Measurements from ENCODE around the gene HOXC13. TPM values are rescaled to one million over a fixed set of nuclear protein-coding genes. Genes with fewer than 3 reads are reported as not detected.

The HOXC13 gene
- total RNA-seq, 2 donors from 2014 or later = not detected

DNA sequence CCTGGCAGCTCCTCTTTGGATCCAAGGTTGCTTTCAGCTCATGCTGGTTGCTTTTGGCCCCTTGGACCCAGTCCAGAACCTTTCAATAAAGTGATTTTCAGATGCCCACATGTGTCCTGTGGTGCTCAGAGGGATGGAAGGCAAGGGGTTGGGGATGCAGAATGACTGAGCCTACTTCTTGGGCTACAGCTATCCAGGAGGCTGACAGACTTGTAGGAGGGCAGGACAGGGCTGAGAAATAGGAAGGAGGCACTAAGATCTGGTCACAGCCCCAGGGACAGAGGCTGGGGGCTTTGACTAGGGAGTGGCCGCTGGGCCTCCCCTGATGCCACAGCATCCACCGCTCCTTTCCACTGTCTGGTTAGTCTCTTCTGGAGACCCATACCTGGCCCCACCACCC is 33.1 kb downstream of the HOXC13 start:
- Histone ChIP-seq H3K4me3 (no peak overlapping the region), H3K27me3 (peaks cover 3 to 88% of the 10 kb centered on the region in 2 donors), H3K27ac (no peak overlapping the region), H3K4me1 (peaks cover 24% of the 10 kb centered on the region), H3K9me3 (no peaks in the 10 kb centered on the region), H3K36me3 (replicated peaks in 1 of 2; ENCODE audit: insufficient read depth in 1 of 2, low read depth in 2 of 2) (no peaks in the 10 kb centered on the region)
- WGBS, 2 donors = 29 to 33% methylated on average over 1 to 2 of the region's 2 CpGs
- intact Hi-C loops (cut with DNase I) = no loop called here
- TF ChIP-seq POLR2A (IDR thresholded peaks at IDR 0.05) = no peak
- TF ChIP-seq, protein P1, sequence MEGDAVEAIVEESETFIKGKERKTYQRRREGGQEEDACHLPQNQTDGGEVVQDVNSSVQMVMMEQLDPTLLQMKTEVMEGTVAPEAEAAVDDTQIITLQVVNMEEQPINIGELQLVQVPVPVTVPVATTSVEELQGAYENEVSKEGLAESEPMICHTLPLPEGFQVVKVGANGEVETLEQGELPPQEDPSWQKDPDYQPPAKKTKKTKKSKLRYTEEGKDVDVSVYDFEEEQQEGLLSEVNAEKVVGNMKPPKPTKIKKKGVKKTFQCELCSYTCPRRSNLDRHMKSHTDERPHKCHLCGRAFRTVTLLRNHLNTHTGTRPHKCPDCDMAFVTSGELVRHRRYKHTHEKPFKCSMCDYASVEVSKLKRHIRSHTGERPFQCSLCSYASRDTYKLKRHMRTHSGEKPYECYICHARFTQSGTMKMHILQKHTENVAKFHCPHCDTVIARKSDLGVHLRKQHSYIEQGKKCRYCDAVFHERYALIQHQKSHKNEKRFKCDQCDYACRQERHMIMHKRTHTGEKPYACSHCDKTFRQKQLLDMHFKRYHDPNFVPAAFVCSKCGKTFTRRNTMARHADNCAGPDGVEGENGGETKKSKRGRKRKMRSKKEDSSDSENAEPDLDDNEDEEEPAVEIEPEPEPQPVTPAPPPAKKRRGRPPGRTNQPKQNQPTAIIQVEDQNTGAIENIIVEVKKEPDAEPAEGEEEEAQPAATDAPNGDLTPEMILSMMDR (IDR thresholded peaks at IDR 0.05) = no peak
- ATAC-seq = no peak
- DNase-seq = no peak

DNA sequence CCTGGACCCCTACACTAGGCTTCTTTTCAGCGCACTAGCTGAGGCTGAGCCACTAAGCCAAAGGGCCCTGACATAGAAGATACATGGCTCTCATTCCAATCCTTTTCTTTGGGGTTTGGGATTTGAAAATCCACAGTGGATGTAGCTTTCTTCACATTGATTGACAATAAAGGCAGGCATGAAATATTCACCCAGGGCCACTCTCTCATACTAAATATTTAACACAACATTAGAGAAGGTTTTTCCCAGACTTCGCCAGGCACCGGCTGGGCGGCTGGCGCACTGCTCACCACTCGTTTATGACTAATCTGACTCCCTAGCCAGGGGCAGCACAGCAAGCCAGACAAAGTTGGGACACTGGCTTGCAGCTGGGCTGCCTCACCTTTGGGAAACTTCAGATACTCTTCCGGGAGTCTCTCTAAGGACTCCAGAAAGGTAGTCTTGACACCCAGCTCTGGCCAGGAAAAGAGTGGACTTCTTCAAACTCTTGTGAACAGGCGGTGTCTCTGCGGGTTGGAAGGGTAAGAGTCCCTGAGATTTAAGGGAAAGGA is 33.6 kb downstream of the HOXC13 start:
- intact Hi-C loops (cut with DNase I) = no loop called here
- WGBS, 2 donors = 22 to 44% methylated on average over 9 of the region's 9 CpGs
- no peak overlapping the region for H3K4me3 ChIP-seq
- H3K4me1 ChIP-seq = peaks cover 22% of the 10 kb centered on the region
- ATAC-seq = no peak
- H3K9me3 ChIP-seq = no peaks in the 10 kb centered on the region
- no peaks in the 10 kb centered on the region for H3K36me3 ChIP-seq (replicated peaks in 1 of 2; ENCODE audit: insufficient read depth in 1 of 2, low read depth in 2 of 2)
- TF ChIP-seq, protein P1 (IDR thresholded peaks at IDR 0.05) = no peak
- no peak for TF ChIP-seq POLR2A (IDR thresholded peaks at IDR 0.05)
- H3K27ac ChIP-seq = no peak overlapping the region
- H3K27me3 ChIP-seq = peaks cover 3 to 86% of the 10 kb centered on the region in 2 donors
- no peak for DNase-seq

DNA sequence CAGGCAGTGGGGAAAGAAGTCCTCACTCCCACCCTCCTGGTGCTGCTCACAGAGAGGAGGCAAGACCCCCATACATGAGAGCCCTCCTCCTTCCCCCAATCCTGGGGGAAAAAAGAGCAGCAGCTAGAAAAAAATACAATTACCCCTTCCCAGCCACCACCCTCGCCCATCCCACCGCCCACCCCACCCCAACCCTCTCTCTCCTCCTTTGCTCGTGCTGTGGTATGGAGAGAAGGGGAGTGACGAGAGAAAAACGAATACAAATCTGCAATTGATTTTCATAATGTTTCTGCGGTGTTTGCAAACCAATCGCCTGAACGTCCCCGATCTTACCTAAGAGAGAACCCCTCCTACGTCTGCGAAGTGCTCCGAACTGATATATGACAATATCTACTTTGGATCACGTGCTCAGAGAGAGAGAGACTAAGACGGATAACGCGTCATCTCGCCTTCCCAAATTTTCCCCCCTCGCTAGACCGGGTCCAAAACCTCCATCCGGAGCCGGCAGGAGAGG is 34.1 kb downstream of the HOXC13 start, which contains the start of gene HOXC11:
Gene HOXC11 (plus strand): TSS at position 405 of the 514 bp plus-strand sequence. CDS start 116 bp downstream, outside the sequence.
- Histone ChIP-seq H3K27ac (no peak within 1 kb of the TSS), H3K27me3 (peaks cover 3 to 86% of the 10 kb centered on the region in 2 donors), H3K4me1 (peaks cover 22% of the 10 kb centered on the region), H3K4me3 (no peak within 1 kb of the TSS), H3K9me3 (no peaks in the 10 kb centered on the region), H3K36me3 (replicated peaks in 1 of 2; ENCODE audit: insufficient read depth in 1 of 2, low read depth in 2 of 2) (no peaks in the 10 kb centered on the region)
- ATAC-seq (no peak), DNase-seq (no peak)
- WGBS, 2 donors = 4 to 9% methylated on average over 14 to 21 of the region's 21 CpGs
- intact Hi-C loops (cut with DNase I) = no loop called here
- TF ChIP-seq, protein P1 (IDR thresholded peaks at IDR 0.05) = no peak
- TF ChIP-seq POLR2A (IDR thresholded peaks at IDR 0.05) = no peak

DNA sequence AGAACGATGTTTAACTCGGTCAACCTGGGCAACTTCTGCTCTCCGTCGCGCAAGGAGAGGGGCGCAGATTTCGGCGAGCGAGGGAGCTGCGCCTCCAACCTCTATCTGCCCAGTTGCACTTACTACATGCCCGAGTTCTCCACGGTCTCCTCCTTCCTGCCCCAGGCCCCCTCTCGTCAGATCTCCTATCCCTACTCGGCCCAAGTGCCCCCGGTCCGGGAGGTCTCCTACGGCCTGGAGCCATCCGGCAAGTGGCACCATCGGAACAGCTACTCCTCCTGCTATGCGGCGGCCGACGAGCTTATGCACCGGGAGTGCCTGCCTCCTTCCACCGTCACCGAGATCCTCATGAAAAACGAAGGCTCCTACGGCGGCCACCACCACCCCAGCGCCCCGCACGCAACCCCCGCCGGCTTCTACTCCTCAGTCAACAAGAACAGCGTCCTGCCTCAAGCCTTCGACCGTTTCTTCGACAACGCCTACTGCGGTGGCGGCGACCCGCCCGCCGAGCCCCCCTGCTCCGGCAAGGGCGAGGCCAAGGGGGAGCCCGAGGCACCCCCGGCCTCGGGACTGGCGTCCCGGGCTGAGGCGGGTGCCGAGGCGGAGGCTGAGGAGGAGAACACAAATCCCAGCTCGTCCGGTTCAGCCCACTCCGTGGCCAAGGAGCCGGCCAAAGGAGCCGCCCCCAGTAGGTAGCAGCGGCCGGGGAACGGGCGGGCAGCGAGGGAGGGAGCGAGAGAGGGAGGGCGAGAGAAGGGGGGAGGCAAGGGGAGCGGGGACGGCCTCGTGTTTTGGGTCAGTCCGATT is 34.8 kb downstream of the HOXC13 start:
- Histone ChIP-seq H3K4me1 (peaks cover 22% of the 10 kb centered on the region), H3K27ac (no peak overlapping the region), H3K27me3 (peaks cover 3 to 85% of the 10 kb centered on the region in 2 donors), H3K36me3 (replicated peaks in 1 of 2; ENCODE audit: insufficient read depth in 1 of 2, low read depth in 2 of 2) (no peaks in the 10 kb centered on the region), H3K4me3 (no peak overlapping the region), H3K9me3 (no peaks in the 10 kb centered on the region)
- DNase-seq (no peak), ATAC-seq (peak; percentile 21)
- WGBS, 2 donors = 2 to 5% methylated on average over 31 to 69 of the region's 71 CpGs
- TF ChIP-seq POLR2A (IDR thresholded peaks at IDR 0.05) = no peak
- TF ChIP-seq, protein P1 (IDR thresholded peaks at IDR 0.05) = no peak
- intact Hi-C loops (cut with DNase I) = no loop called here
